Heart left ventricle (tissue), 16 donors: ENCODE measurements around the gene MAP2K5. TPM values are rescaled to one million over a fixed set of nuclear protein-coding genes. Genes with fewer than 3 reads are reported as not detected.

Source experiments
- ATAC-seq, 4 donors: fragments of 200-7000 bp; cut with Tn5 transposase; one replicate each; pipeline ENCODE4 v1.9.1; 2020 to 2022; ENCODE audit warnings: moderate library complexity in 4 of 4, mild to moderate bottlenecking in 3 of 4, moderate number of reproducible peaks in 1 of 4
- DNase-seq, 5 donors: peaks; one replicate each; pipeline ENCODE4 v3.0.0-alpha.2; 2020
- H3K27ac ChIP-seq, 12 donors: fragments of 200-600 bp; sonication (generic) in 4 of 12; one replicate each; pipeline versions ENCODE4 v1.5.0 to v1.8.0; 2016 to 2022; ENCODE audit warnings: mild to moderate bottlenecking in 2 of 12
- H3K27me3 ChIP-seq, 9 donors: fragments of 200-600 bp; sonication (generic) in 2 of 9; one replicate each; pipeline versions ENCODE4 v1.5.1 to v1.8.0; 2016 to 2022; ENCODE audit warnings: mild to moderate bottlenecking in 3 of 9
- H3K36me3 ChIP-seq, 9 donors: fragments of 200-600 bp; sonication (generic) in 2 of 9; one replicate each; pipeline versions ENCODE4 v1.5.0 to v1.8.0; 2018 to 2022; ENCODE audit warnings: mild to moderate bottlenecking in 2 of 9
- H3K4me1 ChIP-seq, 12 donors: fragments of 200-600 bp; sonication (generic) in 4 of 12; one replicate each; pipeline versions ENCODE4 v1.5.0 to v1.8.0; 2016 to 2022; ENCODE audit warnings: mild to moderate bottlenecking in 3 of 12
- H3K4me3 ChIP-seq, 12 donors: fragments of 200-600 bp; sonication (generic) in 4 of 12; one replicate each; pipeline versions ENCODE4 v1.5.0 to v1.8.0; 2017 to 2022; ENCODE audit warnings: mild to moderate bottlenecking in 9 of 12, moderate library complexity in 4 of 12
- H3K9me3 ChIP-seq, 12 donors: fragments of 200-600 bp; sonication (generic) in 4 of 12; one replicate each; pipeline versions ENCODE4 v1.5.0 to v1.8.0; 2016 to 2022; ENCODE audit warnings: mild to moderate bottlenecking in 1 of 12
- POLR2A ChIP-seq, 2 donors: fragments of 450-650 bp; IDR thresholded peaks; one replicate each; pipeline ENCODE4 v1.6.1; 2017; ENCODE audit warnings: antibody characterized with exemption in 2 of 2, mild to moderate bottlenecking in 2 of 2, moderate library complexity in 2 of 2
- WGBS, 4 donors: extraction: QIAGEN DNeasy Blood & Tissue Kit in 2 of 4; methylation state at CpG; one replicate each; pipeline versions ENCODE4 v1.1.5 to v1.1.7; 2013 to 2018; 5-methylcytosine and 5-hydroxymethylcytosine counted together
- intact Hi-C, 10 donors: fragments of 100-400 bp; cut with DNase I; formaldehyde crosslinking; loops; one replicate each; pipeline versions ENCODE4 v1.11.1 to v1.14.2; 2022
- polyA plus RNA-seq, 2 donors: library from polyadenylated mRNA; stranded (reverse); fragments of 200-250 nt; gene quantifications; one replicate each; pipeline ENCODE4 v1.2.3, GENCODE V29; 2013
- total RNA-seq, 9 donors: library from RNA; depleted of rRNA in 2 of 9; stranded (reverse); fragments of >200 nt in 2 of 9; fragmentation: NEBNext Ultra II Directional in 3 of 9; extraction: Animal tissue kit (Norgen Biotek cat#: 25700) in 3 of 9; gene quantifications; one replicate each; pipeline versions ENCODE4 v1.1.0 to v1.2.4, GENCODE V29; 2016 to 2023
- TF ChIP-seq, protein P1 (sequence below), 12 donors: fragments of 200-600 bp; sonication (generic) in 4 of 12; IDR thresholded peaks; one replicate each; pipeline versions ENCODE4 v1.5.0 to v1.8.0; 2018 to 2022; ENCODE audit warnings: antibody characterized with exemption in 12 of 12, mild to moderate bottlenecking in 5 of 12
- donor health status: ischemic (EF 13 %, LVEDD 7.1; RV severe dilation, severe dysfunction).
- donor health status: healthy with polysubstance abuse.
- donor health status: DM: no; HTN: yes; CAD: no.
- donor health status: DM: no; HTN: no; CAD: no.
- donor health status: ischemic (EF 25% LVEDD 6.9; RV normal size, moderate dysfunction).
- donor health status: ischemic (EF 25% LVEDD 5.7; RV mildly dilated, moderate dysfunction).
- donor health status: healthy.
- donor health status: DM: yes; HTN: yes; CAD: no.
- donor health status: ischemic (EF 35%, LVEDD 5.7; RV mildly dilated, moderate dysfunction).
- donor health status: nonischemic (EF 11% LVEDD 7.7; RV severe dilation, severe dysfunction).
- donor health status: DM: yes; HTN: yes; CAD: no.
- donor health status: PGD.
- donor health status: ischemic (EF 29% LVEDD 5.4; RV normal size, mild dysfunction).
- donor health status: nonischemic (EF 23%, LVEDD 6.1; RV moderate dilation, normal function).

Gene MAP2K5
- total and polyA plus RNA-seq, 11 donors: 8.1 to 32.0 (median 19.1) TPM

DNA sequence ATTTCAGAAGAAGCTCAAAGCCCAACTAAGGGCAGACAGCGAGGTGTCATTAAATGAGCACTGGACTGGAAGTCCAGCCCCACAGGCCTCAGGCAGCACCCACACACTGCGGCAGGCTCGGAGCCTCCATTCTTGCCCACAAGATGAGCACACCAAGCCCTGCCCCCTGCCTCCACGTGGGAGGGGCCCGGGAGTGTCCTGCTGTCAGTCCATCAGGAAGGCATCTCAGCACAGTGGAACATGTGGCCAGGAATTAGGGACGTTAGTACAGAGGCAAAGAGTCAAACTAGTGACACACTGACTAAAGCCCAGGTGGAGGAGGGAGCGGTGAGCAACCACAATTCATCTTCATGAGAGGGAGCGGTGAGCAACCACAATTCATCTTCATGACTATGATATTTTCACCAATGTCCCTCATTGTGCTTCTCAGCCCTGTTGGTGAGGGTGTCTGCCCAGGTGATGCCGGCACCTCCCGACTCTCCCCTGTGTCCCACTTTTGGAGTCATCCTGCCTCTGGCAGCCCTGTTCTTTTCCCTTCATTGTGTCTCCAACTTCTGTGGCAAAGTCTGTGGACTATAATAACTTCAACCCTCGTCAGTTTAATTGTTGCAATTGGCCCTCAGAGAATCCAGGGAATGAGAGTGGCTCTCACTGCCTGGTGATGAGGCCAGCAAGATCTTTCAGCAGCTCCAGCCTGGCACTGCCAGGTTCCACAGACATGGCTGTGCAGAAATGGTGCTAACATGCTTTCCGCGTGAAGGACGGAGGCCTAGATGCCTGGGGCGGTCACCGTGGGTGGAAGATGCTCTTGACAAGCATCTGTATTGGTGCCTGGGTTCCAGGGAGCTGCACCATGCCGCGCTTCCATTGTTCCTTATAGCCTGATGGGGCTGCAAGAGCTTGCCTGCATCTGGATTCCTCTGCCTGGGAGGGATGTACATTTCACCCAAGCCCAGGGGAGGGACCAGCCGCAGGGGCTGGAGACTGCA lies 259.7 kb downstream of the MAP2K5 start:
- ATAC-seq: no peak

DNA sequence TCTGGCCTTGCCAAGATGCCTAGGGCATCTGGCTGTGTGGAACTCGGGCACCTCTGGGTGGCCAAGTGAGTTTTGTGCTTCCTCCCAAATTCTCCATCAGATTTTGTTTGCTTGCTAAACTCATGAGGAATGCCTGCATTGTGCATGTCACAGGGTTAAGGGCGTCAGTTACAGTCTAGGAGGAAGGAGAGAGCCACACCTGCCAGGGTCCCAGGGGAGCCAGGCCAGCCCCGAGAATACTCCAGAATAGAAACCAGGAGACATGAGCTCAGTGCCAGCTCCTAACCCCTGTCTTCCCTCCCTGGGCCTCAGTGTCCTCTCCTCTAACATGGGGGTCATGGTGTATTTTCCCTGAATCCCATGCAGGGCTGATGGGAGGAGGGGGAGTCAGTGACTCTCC lies 260.8 kb downstream of the MAP2K5 start:
- no peak for TF ChIP-seq POLR2A (IDR thresholded peaks at IDR 0.05)
- TF ChIP-seq, protein P1, sequence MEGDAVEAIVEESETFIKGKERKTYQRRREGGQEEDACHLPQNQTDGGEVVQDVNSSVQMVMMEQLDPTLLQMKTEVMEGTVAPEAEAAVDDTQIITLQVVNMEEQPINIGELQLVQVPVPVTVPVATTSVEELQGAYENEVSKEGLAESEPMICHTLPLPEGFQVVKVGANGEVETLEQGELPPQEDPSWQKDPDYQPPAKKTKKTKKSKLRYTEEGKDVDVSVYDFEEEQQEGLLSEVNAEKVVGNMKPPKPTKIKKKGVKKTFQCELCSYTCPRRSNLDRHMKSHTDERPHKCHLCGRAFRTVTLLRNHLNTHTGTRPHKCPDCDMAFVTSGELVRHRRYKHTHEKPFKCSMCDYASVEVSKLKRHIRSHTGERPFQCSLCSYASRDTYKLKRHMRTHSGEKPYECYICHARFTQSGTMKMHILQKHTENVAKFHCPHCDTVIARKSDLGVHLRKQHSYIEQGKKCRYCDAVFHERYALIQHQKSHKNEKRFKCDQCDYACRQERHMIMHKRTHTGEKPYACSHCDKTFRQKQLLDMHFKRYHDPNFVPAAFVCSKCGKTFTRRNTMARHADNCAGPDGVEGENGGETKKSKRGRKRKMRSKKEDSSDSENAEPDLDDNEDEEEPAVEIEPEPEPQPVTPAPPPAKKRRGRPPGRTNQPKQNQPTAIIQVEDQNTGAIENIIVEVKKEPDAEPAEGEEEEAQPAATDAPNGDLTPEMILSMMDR (IDR thresholded peaks at IDR 0.05): no peak
- peaks cover 0 to 9% (median 0%) of the 10 kb centered on the region in 9 donors for H3K36me3 ChIP-seq
- no peak overlapping the region for H3K27ac ChIP-seq
- H3K4me3 ChIP-seq: no peak overlapping the region
- WGBS, 4 donors: 42 to 71% (median 66%) methylated on average over 3 of the region's 3 CpGs
- ATAC-seq: peak in 2 of 4 donors; percentile 45 to 55
- no peaks in the 10 kb centered on the region for H3K9me3 ChIP-seq
- H3K27me3 ChIP-seq: no peaks in the 10 kb centered on the region
- intact Hi-C loops: no loop called here
- DNase-seq: no peak
- peaks cover 0 to 20% (median 0%) of the 10 kb centered on the region in 12 donors for H3K4me1 ChIP-seq

More for the DNA sequence above, 259.7 kb downstream of the MAP2K5 start:
- 84 to 88% (median 87%) methylated on average over 18 to 19 of the region's 19 CpGs for WGBS, 4 donors
- peaks cover 0 to 20% (median under 1%) of the 10 kb centered on the region in 12 donors for H3K4me1 ChIP-seq
- TF ChIP-seq POLR2A (IDR thresholded peaks at IDR 0.05): no peak
- TF ChIP-seq, protein P1 (IDR thresholded peaks at IDR 0.05): no peak
- no peak overlapping the region for H3K27ac ChIP-seq
- peaks cover 0 to 6% (median 0%) of the 10 kb centered on the region in 9 donors for H3K36me3 ChIP-seq
- intact Hi-C loops: no loop called here
- DNase-seq: no peak
- H3K27me3 ChIP-seq: no peaks in the 10 kb centered on the region
- no peak overlapping the region for H3K4me3 ChIP-seq
- no peaks in the 10 kb centered on the region for H3K9me3 ChIP-seq

DNA sequence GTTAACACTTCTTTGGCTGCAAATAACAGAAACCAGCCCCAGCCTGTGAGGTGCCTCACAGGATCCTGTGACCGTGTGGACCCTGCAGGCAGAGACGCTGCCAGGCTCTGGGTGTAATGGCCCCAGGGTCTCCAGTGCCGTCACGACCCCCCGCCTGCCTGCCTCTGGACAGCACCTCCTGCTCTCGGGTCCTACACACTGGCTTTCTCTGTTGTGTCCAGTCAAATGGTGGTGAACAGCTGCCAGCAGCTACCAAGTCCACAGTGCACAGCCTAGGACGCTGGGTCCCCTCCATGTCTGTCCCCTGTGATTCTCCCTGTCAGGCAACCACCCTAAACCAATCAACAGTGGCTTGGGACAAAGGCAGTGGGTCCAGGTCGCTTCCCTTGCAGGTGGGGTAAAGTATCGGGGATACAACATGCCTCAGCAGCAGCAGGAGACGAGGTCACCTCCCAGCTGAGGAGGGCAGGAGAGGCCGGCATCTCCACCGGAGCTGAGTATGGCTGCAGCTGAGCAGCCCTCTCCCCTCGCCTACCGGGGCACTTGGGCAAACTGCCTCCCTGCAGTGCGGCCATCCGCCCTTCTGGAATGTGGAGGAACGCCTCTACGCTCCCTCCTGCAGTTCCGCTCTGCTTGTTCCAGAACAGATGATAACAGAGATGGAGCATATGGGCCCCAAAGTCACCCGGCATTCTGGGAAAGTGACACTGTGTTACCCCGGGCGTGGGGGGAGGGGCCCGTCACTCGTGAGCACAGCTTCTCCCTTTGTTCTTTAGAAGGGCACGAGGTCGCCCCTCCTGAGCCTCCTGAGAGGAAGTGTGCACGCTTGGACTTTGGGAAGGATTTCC lies 261.7 kb downstream of the MAP2K5 start:
- DNase-seq (no peak), ATAC-seq (peak in 2 of 4 donors; percentile 20 to 46)
- WGBS, 4 donors: 60 to 78% (median 70%) methylated on average over 18 to 27 of the region's 27 CpGs
- peaks cover 0 to 20% (median 0%) of the 10 kb centered on the region in 12 donors for H3K4me1 ChIP-seq
- intact Hi-C loops: no loop called here
- no peaks in the 10 kb centered on the region for H3K9me3 ChIP-seq
- no peak overlapping the region for H3K27ac ChIP-seq
- peaks cover 0 to 10% (median 0%) of the 10 kb centered on the region in 9 donors for H3K36me3 ChIP-seq
- H3K27me3 ChIP-seq: no peaks in the 10 kb centered on the region
- no peak overlapping the region for H3K4me3 ChIP-seq
- TF ChIP-seq, protein P1 (IDR thresholded peaks at IDR 0.05): no peak
- TF ChIP-seq POLR2A (IDR thresholded peaks at IDR 0.05): no peak
